Measurements from ENCODE around the gene STAT3.
A peak's percentile ranks its signal among the peaks of the same experiment; 100 is the strongest.
"Not testable (repeated sequence)": the region's sequence is repeated elsewhere in the genome, so short reads cannot be mapped to it uniquely, and the experiment has no call there.

STAT3 gene

GRCh38 chr17:42406615-42407288 lies 18.5 kb upstream of the STAT3 start:
- H3K9ac ChIP-seq (ENCODE audit: low read length), result no peak overlapping the region
- H3K27ac ChIP-seq (ENCODE audit: low read depth, low read length), result peak overlapping the region; percentile 66
- no peaks in the 10 kb centered on the region for H3K27me3 ChIP-seq (ENCODE audit: control insufficient read depth in 1 of 2, insufficient read depth in 2 of 2, low read length in 2 of 2)
- H3K4me3 ChIP-seq (ENCODE audit: low read depth in 1 of 2, low read length in 2 of 2), result no peak overlapping the region
- no peaks in the 10 kb centered on the region for H3K9me3 ChIP-seq (ENCODE audit: low read length)
- peaks cover 86% of the 10 kb centered on the region for H3K4me1 ChIP-seq (ENCODE audit: insufficient read depth, low read length)
- H3K36me3 ChIP-seq (ENCODE audit: insufficient read depth, low read length), result peaks cover 32% of the 10 kb centered on the region

- Histone ChIP-seq H3K9ac (ENCODE audit: low read length) (no peak overlapping the region), H3K9me3 (ENCODE audit: low read length) (no peaks in the 10 kb centered on the region), H3K36me3 (ENCODE audit: insufficient read depth, low read length) (peaks cover 32% of the 10 kb centered on the region), H3K27ac (ENCODE audit: low read depth, low read length) (peak overlapping the region; percentile 19), H3K27me3 (ENCODE audit: control insufficient read depth in 1 of 2, insufficient read depth in 2 of 2, low read length in 2 of 2) (no peaks in the 10 kb centered on the region), H3K4me1 (ENCODE audit: insufficient read depth, low read length) (peaks cover 79% of the 10 kb centered on the region), H3K4me3 (ENCODE audit: low read depth in 1 of 2, low read length in 2 of 2) (no peak overlapping the region)
These were observed 17.8 kb upstream of the STAT3 start for GRCh38 chr17:42405963-42406495.

GRCh38 chr17:42405076-42405475 lies 16.8 kb upstream of the STAT3 start:
- Histone ChIP-seq H3K27me3 (ENCODE audit: control insufficient read depth in 1 of 2, insufficient read depth in 2 of 2, low read length in 2 of 2) (no peaks in the 10 kb centered on the region), H3K27ac (ENCODE audit: low read depth, low read length) (peak overlapping the region; percentile 19), H3K4me1 (ENCODE audit: insufficient read depth, low read length) (peaks cover 71% of the 10 kb centered on the region), H3K36me3 (ENCODE audit: insufficient read depth, low read length) (peaks cover 32% of the 10 kb centered on the region), H3K9me3 (ENCODE audit: low read length) (no peaks in the 10 kb centered on the region), H3K9ac (ENCODE audit: low read length) (no peak overlapping the region), H3K4me3 (ENCODE audit: low read depth in 1 of 2, low read length in 2 of 2) (no peak overlapping the region)

GRCh38 chr17:42404326-42405055 lies 16.2 kb upstream of the STAT3 start:
- peaks cover 65% of the 10 kb centered on the region for H3K4me1 ChIP-seq (ENCODE audit: insufficient read depth, low read length)
- H3K4me3 ChIP-seq (ENCODE audit: low read depth in 1 of 2, low read length in 2 of 2), result no peak overlapping the region
- H3K36me3 ChIP-seq (ENCODE audit: insufficient read depth, low read length), result peaks cover 32% of the 10 kb centered on the region
- peak overlapping the region; percentile 80 for H3K27ac ChIP-seq (ENCODE audit: low read depth, low read length)
- no peak overlapping the region for H3K9ac ChIP-seq (ENCODE audit: low read length)
- H3K9me3 ChIP-seq (ENCODE audit: low read length), result no peaks in the 10 kb centered on the region
- no peaks in the 10 kb centered on the region for H3K27me3 ChIP-seq (ENCODE audit: control insufficient read depth in 1 of 2, insufficient read depth in 2 of 2, low read length in 2 of 2)

- H3K9me3 ChIP-seq (ENCODE audit: low read length), result no peaks in the 10 kb centered on the region
- H3K4me3 ChIP-seq (ENCODE audit: low read depth in 1 of 2, low read length in 2 of 2), result no peak overlapping the region
- H3K27ac ChIP-seq (ENCODE audit: low read depth, low read length), result peak overlapping the region; percentile 63
- H3K9ac ChIP-seq (ENCODE audit: low read length), result no peak overlapping the region
- no peaks in the 10 kb centered on the region for H3K27me3 ChIP-seq (ENCODE audit: control insufficient read depth in 1 of 2, insufficient read depth in 2 of 2, low read length in 2 of 2)
- H3K36me3 ChIP-seq (ENCODE audit: insufficient read depth, low read length), result peaks cover 32% of the 10 kb centered on the region
- H3K4me1 ChIP-seq (ENCODE audit: insufficient read depth, low read length), result peaks cover 64% of the 10 kb centered on the region
These were observed 14.9 kb upstream of the STAT3 start for GRCh38 chr17:42403150-42403549.

GRCh38 chr17:42402117-42402516 lies 13.9 kb upstream of the STAT3 start:
- peak overlapping the region; percentile 47 for H3K27ac ChIP-seq (ENCODE audit: low read depth, low read length)
- no peak overlapping the region for H3K4me3 ChIP-seq (ENCODE audit: low read depth in 1 of 2, low read length in 2 of 2)
- peaks cover 32% of the 10 kb centered on the region for H3K36me3 ChIP-seq (ENCODE audit: insufficient read depth, low read length)
- no peaks in the 10 kb centered on the region for H3K9me3 ChIP-seq (ENCODE audit: low read length)
- H3K27me3 ChIP-seq (ENCODE audit: control insufficient read depth in 1 of 2, insufficient read depth in 2 of 2, low read length in 2 of 2), result no peaks in the 10 kb centered on the region
- peaks cover 54% of the 10 kb centered on the region for H3K4me1 ChIP-seq (ENCODE audit: insufficient read depth, low read length)
- H3K9ac ChIP-seq (ENCODE audit: low read length), result peak overlapping the region; percentile 9

GRCh38 chr17:42400844-42401375 lies 12.7 kb upstream of the STAT3 start:
- not testable (repeated sequence) for H3K4me3 ChIP-seq (ENCODE audit: low read depth in 1 of 2, low read length in 2 of 2); H3K27ac ChIP-seq (ENCODE audit: low read depth, low read length); H3K27me3 ChIP-seq (ENCODE audit: control insufficient read depth in 1 of 2, insufficient read depth in 2 of 2, low read length in 2 of 2); H3K9me3 ChIP-seq (ENCODE audit: low read length); H3K9ac ChIP-seq (ENCODE audit: low read length)
- peaks cover 32% of the 10 kb centered on the region for H3K36me3 ChIP-seq (ENCODE audit: insufficient read depth, low read length)
- H3K4me1 ChIP-seq (ENCODE audit: insufficient read depth, low read length), result peaks cover 41% of the 10 kb centered on the region

GRCh38 chr17:42399948-42400843 lies 12.0 kb upstream of the STAT3 start:
- no peak overlapping the region for H3K4me3 ChIP-seq (ENCODE audit: low read depth in 1 of 2, low read length in 2 of 2)
- H3K36me3 ChIP-seq (ENCODE audit: insufficient read depth, low read length), result peaks cover 31% of the 10 kb centered on the region
- H3K27ac ChIP-seq (ENCODE audit: low read depth, low read length), result no peak overlapping the region
- no peak overlapping the region for H3K9ac ChIP-seq (ENCODE audit: low read length)
- H3K27me3 ChIP-seq (ENCODE audit: control insufficient read depth in 1 of 2, insufficient read depth in 2 of 2, low read length in 2 of 2), result no peaks in the 10 kb centered on the region
- H3K4me1 ChIP-seq (ENCODE audit: insufficient read depth, low read length), result peaks cover 37% of the 10 kb centered on the region
- H3K9me3 ChIP-seq (ENCODE audit: low read length), result no peaks in the 10 kb centered on the region

GRCh38 chr17:42399121-42399520 lies 10.9 kb upstream of the STAT3 start:
- H3K36me3 ChIP-seq (ENCODE audit: insufficient read depth, low read length), result peaks cover 20% of the 10 kb centered on the region
- no peak overlapping the region for H3K9ac ChIP-seq (ENCODE audit: low read length)
- no peak overlapping the region for H3K4me3 ChIP-seq (ENCODE audit: low read depth in 1 of 2, low read length in 2 of 2)
- H3K27me3 ChIP-seq (ENCODE audit: control insufficient read depth in 1 of 2, insufficient read depth in 2 of 2, low read length in 2 of 2), result no peaks in the 10 kb centered on the region
- H3K27ac ChIP-seq (ENCODE audit: low read depth, low read length), result no peak overlapping the region
- no peaks in the 10 kb centered on the region for H3K9me3 ChIP-seq (ENCODE audit: low read length)
- peaks cover 34% of the 10 kb centered on the region for H3K4me1 ChIP-seq (ENCODE audit: insufficient read depth, low read length)

GRCh38 chr17:42395601-42396000 lies 7.4 kb upstream of the STAT3 start:
- not testable (repeated sequence) for H3K27ac ChIP-seq (ENCODE audit: low read depth, low read length); H3K36me3 ChIP-seq (ENCODE audit: insufficient read depth, low read length); H3K4me3 ChIP-seq (ENCODE audit: low read depth in 1 of 2, low read length in 2 of 2); H3K9ac ChIP-seq (ENCODE audit: low read length); H3K9me3 ChIP-seq (ENCODE audit: low read length); H3K27me3 ChIP-seq (ENCODE audit: control insufficient read depth in 1 of 2, insufficient read depth in 2 of 2, low read length in 2 of 2)
- H3K4me1 ChIP-seq (ENCODE audit: insufficient read depth, low read length), result peaks cover 11% of the 10 kb centered on the region

- H3K9ac ChIP-seq (ENCODE audit: low read length), result no peak overlapping the region
- H3K9me3 ChIP-seq (ENCODE audit: low read length), result no peaks in the 10 kb centered on the region
- no peaks in the 10 kb centered on the region for H3K27me3 ChIP-seq (ENCODE audit: control insufficient read depth in 1 of 2, insufficient read depth in 2 of 2, low read length in 2 of 2)
- H3K27ac ChIP-seq (ENCODE audit: low read depth, low read length), result no peak overlapping the region
- H3K36me3 ChIP-seq (ENCODE audit: insufficient read depth, low read length), result no peaks in the 10 kb centered on the region
- H3K4me1 ChIP-seq (ENCODE audit: insufficient read depth, low read length), result peaks cover 11% of the 10 kb centered on the region
- H3K4me3 ChIP-seq (ENCODE audit: low read depth in 1 of 2, low read length in 2 of 2), result no peak overlapping the region
These were observed 6.6 kb upstream of the STAT3 start for GRCh38 chr17:42394838-42395237.
